HepG2 (cell line): ENCODE data around the gene HAGH. TPM values are rescaled to one million over a fixed set of nuclear protein-coding genes. Genes with fewer than 3 reads are reported as not detected.

Experiments used
- BHLHE40 ChIP-seq: IDR thresholded peaks from 2 replicates; pipeline ENCODE4 v1.6.1; 2011; ENCODE audit warnings: low read length, improper control_type of control experiment
- CCDC6 ChIP-seq: sonication (generic); formaldehyde crosslinking; IDR thresholded peaks from 2 replicates; pipeline ENCODE4 v1.8.1; 2022; ENCODE audit warnings: mild to moderate bottlenecking, missing genetic modification reagents, moderate library complexity
- ESRRA ChIP-seq: sonication (generic); formaldehyde crosslinking; IDR thresholded peaks from 2 replicates; pipeline ENCODE4 v1.5.1; 2020; ENCODE audit warnings: mild to moderate bottlenecking, low read depth, missing genetic modification reagents
- IRX3 ChIP-seq: sonication (generic); formaldehyde crosslinking; IDR thresholded peaks from 2 replicates; pipeline ENCODE4 v1.8.1; 2023; ENCODE audit warnings: mild to moderate bottlenecking, low read depth, missing genetic modification reagents, borderline replicate concordance
- MTA1 ChIP-seq: sonication (generic); formaldehyde crosslinking; IDR thresholded peaks from 2 replicates; pipeline ENCODE4 v1.4.0; 2020; ENCODE audit warnings: missing genetic modification reagents, mild to moderate bottlenecking, borderline replicate concordance
- NBN ChIP-seq: fragments of 450-650 bp; conservative IDR thresholded peaks from 2 replicates; pipeline ENCODE4 v1.6.1; 2017
- NFE2L2 ChIP-seq: fragments of 150-350 bp; IDR thresholded peaks from 2 replicates; pipeline ENCODE4 v1.6.1; 2014; ENCODE audit warnings: low read length
- RBM22 ChIP-seq: fragments of 200-400 bp; formaldehyde crosslinking; optimal IDR thresholded peaks from 2 replicates; pipeline ENCODE3; 2017; ENCODE audit warnings: mild to moderate bottlenecking, low read length, moderate library complexity
- RBM39 ChIP-seq: fragments of 200-400 bp; formaldehyde crosslinking; IDR thresholded peaks from one replicate; pipeline ENCODE4 v1.6.1; 2018; ENCODE audit warnings: antibody characterized with exemption, mild to moderate bottlenecking, low read depth, low read length; ENCODE audit not compliant: poor library complexity, severe bottlenecking
- REXO4 ChIP-seq: sonication (generic); formaldehyde crosslinking; IDR thresholded peaks from 2 replicates; pipeline ENCODE4 v1.8.0; 2022; ENCODE audit warnings: missing genetic modification reagents, mild to moderate bottlenecking, borderline replicate concordance
- SMARCC2 ChIP-seq: fragments of 450-650 bp; IDR thresholded peaks from 2 replicates; pipeline ENCODE4 v1.6.1; 2017; ENCODE audit warnings: antibody characterized with exemption, mild to moderate bottlenecking
- SOX5 ChIP-seq: IDR thresholded peaks from 2 replicates; pipeline ENCODE4 v1.6.1; 2016; ENCODE audit warnings: borderline replicate concordance
- SSRP1 ChIP-seq: IDR thresholded peaks from 2 replicates; pipeline ENCODE4 v1.6.1; 2016; ENCODE audit warnings: control low read depth
- SYNCRIP ChIP-seq: fragments of 200-400 bp; formaldehyde crosslinking; IDR thresholded peaks from 2 replicates; pipeline ENCODE4 v1.6.1; 2018; ENCODE audit warnings: mild to moderate bottlenecking, low read depth, low read length; ENCODE audit not compliant: insufficient read depth
- TAF1 ChIP-seq: sonication (generic); formaldehyde crosslinking; IDR thresholded peaks from 2 replicates; pipeline ENCODE4 v1.4.0; 2020; ENCODE audit warnings: missing genetic modification reagents
- ZEB1 ChIP-seq: IDR thresholded peaks from 2 replicates; pipeline ENCODE4 v1.6.1; 2012; ENCODE audit warnings: mild to moderate bottlenecking, low read depth, inconsistent platforms; ENCODE audit not compliant: insufficient replicate concordance
- ZNF33A ChIP-seq: sonication (generic); formaldehyde crosslinking; IDR thresholded peaks from 2 replicates; pipeline ENCODE4 v1.5.1; 2020; ENCODE audit warnings: missing genetic modification reagents, mild to moderate bottlenecking, moderate library complexity, borderline replicate concordance
- ZNF343 ChIP-seq: sonication (generic); formaldehyde crosslinking; IDR thresholded peaks from 2 replicates; pipeline ENCODE4 v1.4.0; 2020; ENCODE audit warnings: mild to moderate bottlenecking, missing genetic modification reagents
- ZNF546 ChIP-seq: sonication (generic); formaldehyde crosslinking; conservative IDR thresholded peaks from 2 replicates; pipeline ENCODE4 v1.8.1; 2023; ENCODE audit warnings: mild to moderate bottlenecking, missing genetic modification reagents
- ZNF629 ChIP-seq: sonication (generic); formaldehyde crosslinking; conservative IDR thresholded peaks from 2 replicates; pipeline ENCODE4 v1.5.0; 2020; ENCODE audit warnings: missing genetic modification reagents
- ZNF768 ChIP-seq: sonication (generic); formaldehyde crosslinking; IDR thresholded peaks from 2 replicates; pipeline ENCODE4 v1.4.0; 2020; ENCODE audit warnings: missing genetic modification reagents
- ZNF773 ChIP-seq: sonication (generic); formaldehyde crosslinking; IDR thresholded peaks from 2 replicates; pipeline ENCODE4 v1.4.0; 2020; ENCODE audit warnings: missing genetic modification reagents, borderline replicate concordance
- ZNF816 ChIP-seq: sonication (generic); formaldehyde crosslinking; IDR thresholded peaks from 2 replicates; pipeline ENCODE4 v1.8.0; 2022; ENCODE audit warnings: missing genetic modification reagents, mild to moderate bottlenecking, borderline replicate concordance
- ZNF841 ChIP-seq: sonication (generic); formaldehyde crosslinking; IDR thresholded peaks from 2 replicates; pipeline ENCODE4 v1.8.1; 2023; ENCODE audit warnings: missing genetic modification reagents, borderline replicate concordance
- polyA plus RNA-seq, 8 experiments: library from polyadenylated mRNA; depleted of rRNA in 3 of 8; stranded (reverse) in 7 of 8; unstranded in 1 of 8; fragments of >200 nt; fragmentation: Illumina TruSeq in 4 of 8; extraction: Trizol in 4 of 8; gene quantifications; 2 replicates each; pipeline versions ENCODE4 v1.2.1 to v1.2.3, GENCODE V29; 2011 to 2016; ENCODE audit warnings: low read depth in 4 of 8, missing spikeins in 1 of 8, mixed read lengths in 1 of 8; ENCODE audit not compliant: insufficient read depth in 1 of 8
- total RNA-seq, 5 experiments: library from RNA; depleted of rRNA; stranded (reverse); fragments of >200 nt; fragmentation: Illumina TruSeq; extraction: Trizol; gene quantifications; 2 replicates each; pipeline ENCODE4 v1.2.3, GENCODE V29; 2016; ENCODE audit warnings: low read depth in 1 of 5
- TF ChIP-seq, protein P1 (sequence below): sonication (generic); formaldehyde crosslinking; IDR thresholded peaks from 2 replicates; pipeline ENCODE4 v1.4.0; 2020; ENCODE audit warnings: missing genetic modification reagents
- TF ChIP-seq, protein P2 (sequence below): sonication (generic); formaldehyde crosslinking; IDR thresholded peaks from 2 replicates; pipeline ENCODE4 v1.5.0; 2020; ENCODE audit warnings: missing genetic modification reagents, mild to moderate bottlenecking, borderline replicate concordance
- TF ChIP-seq, protein P3 (sequence below): sonication (generic); formaldehyde crosslinking; IDR thresholded peaks from 2 replicates; pipeline ENCODE4 v1.4.0; 2020; ENCODE audit warnings: mild to moderate bottlenecking, missing genetic modification reagents
- TF ChIP-seq, protein P4 (sequence below): sonication (generic); formaldehyde crosslinking; IDR thresholded peaks from 2 replicates; pipeline ENCODE4 v1.4.0; 2020; ENCODE audit warnings: mild to moderate bottlenecking, missing genetic modification reagents

Gene HAGH
- total and polyA plus RNA-seq, 2 of the 13 experiments (the other 11 are each of a cell fraction or from before 2014, with no cell fraction given) = 70.4 to 95.4 TPM

DNA sequence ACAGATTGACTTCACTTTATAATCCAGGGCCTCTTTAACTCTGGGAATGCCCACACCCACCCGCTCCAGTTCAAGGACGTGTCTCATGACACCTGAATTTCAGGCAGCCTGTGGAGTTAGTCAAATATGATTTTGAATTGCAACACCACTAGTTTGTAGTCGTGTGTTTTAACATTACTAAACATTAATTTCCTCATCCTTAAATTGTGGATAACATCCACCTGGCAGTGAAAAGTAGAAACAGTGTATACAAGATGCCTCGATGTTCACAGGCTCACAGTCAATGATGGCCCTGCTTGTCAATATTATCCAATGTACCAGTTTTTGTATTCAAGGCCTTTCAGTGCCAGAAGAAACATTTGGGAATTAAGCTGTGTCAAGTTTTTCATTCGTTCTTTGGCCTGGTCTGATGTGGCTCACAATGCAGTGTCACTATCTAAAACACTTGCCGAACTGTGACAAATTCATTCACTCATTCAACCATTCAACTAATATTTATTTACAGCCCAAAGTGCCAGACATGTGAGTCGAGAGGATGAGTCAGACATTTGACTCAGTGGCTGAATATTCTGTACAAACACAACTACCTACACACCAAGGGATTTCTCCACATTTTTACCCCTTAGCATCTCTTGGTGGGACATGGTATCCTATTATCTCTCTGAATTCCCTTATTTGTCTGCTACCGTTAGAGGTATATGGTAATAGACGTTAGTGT lies 43.9 kb upstream of the HAGH start (continued):
- TF ChIP-seq, protein P1, sequence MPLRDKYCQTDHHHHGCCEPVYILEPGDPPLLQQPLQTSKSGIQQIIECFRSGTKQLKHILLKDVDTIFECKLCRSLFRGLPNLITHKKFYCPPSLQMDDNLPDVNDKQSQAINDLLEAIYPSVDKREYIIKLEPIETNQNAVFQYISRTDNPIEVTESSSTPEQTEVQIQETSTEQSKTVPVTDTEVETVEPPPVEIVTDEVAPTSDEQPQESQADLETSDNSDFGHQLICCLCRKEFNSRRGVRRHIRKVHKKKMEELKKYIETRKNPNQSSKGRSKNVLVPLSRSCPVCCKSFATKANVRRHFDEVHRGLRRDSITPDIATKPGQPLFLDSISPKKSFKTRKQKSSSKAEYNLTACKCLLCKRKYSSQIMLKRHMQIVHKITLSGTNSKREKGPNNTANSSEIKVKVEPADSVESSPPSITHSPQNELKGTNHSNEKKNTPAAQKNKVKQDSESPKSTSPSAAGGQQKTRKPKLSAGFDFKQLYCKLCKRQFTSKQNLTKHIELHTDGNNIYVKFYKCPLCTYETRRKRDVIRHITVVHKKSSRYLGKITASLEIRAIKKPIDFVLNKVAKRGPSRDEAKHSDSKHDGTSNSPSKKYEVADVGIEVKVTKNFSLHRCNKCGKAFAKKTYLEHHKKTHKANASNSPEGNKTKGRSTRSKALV (CRISPR knock-in tag) = no peak
- TF ChIP-seq ZNF546 (CRISPR knock-in tag) (no peak), RBM39 (no peak), ZNF629 (CRISPR knock-in tag) (no peak), NBN (no peak), ZNF33A (CRISPR knock-in tag) (no peak), ESRRA (CRISPR knock-in tag) (0 out of 2 replicates have a peak, but pooled peaks have one; percentile 21), MTA1 (no peak), REXO4 (CRISPR knock-in tag) (no peak), RBM22 (no peak), ZNF841 (CRISPR knock-in tag) (no peak), SSRP1 (CRISPR knock-in tag) (peak; percentile 72; the same call in 1 of the 2 replicates), ZNF773 (CRISPR knock-in tag) (no peak), CCDC6 (CRISPR knock-in tag) (no peak), TAF1 (CRISPR knock-in tag) (no peak), SOX5 (CRISPR knock-in tag) (no peak), BHLHE40 (peak; percentile 21; the same call in 1 of the 2 replicates), SMARCC2 (no peak), ZNF768 (CRISPR knock-in tag) (no peak), ZNF816 (CRISPR knock-in tag) (no peak), SYNCRIP (no peak), IRX3 (CRISPR knock-in tag) (no peak), ZEB1 (no peak), NFE2L2 (0 out of 2 replicates have a peak, but pooled peaks have one; percentile 20), ZNF343 (CRISPR knock-in tag) (no peak)
- TF ChIP-seq, protein P2, sequence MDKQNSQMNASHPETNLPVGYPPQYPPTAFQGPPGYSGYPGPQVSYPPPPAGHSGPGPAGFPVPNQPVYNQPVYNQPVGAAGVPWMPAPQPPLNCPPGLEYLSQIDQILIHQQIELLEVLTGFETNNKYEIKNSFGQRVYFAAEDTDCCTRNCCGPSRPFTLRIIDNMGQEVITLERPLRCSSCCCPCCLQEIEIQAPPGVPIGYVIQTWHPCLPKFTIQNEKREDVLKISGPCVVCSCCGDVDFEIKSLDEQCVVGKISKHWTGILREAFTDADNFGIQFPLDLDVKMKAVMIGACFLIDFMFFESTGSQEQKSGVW (CRISPR knock-in tag) = no peak
- TF ChIP-seq, protein P3, sequence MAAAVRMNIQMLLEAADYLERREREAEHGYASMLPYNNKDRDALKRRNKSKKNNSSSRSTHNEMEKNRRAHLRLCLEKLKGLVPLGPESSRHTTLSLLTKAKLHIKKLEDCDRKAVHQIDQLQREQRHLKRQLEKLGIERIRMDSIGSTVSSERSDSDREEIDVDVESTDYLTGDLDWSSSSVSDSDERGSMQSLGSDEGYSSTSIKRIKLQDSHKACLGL (CRISPR knock-in tag) = no peak
- TF ChIP-seq, protein P4, sequence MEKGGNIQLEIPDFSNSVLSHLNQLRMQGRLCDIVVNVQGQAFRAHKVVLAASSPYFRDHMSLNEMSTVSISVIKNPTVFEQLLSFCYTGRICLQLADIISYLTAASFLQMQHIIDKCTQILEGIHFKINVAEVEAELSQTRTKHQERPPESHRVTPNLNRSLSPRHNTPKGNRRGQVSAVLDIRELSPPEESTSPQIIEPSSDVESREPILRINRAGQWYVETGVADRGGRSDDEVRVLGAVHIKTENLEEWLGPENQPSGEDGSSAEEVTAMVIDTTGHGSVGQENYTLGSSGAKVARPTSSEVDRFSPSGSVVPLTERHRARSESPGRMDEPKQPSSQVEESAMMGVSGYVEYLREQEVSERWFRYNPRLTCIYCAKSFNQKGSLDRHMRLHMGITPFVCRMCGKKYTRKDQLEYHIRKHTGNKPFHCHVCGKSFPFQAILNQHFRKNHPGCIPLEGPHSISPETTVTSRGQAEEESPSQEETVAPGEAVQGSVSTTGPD (CRISPR knock-in tag) = no peak
